Measurements from ENCODE around the gene KIFBP. TPM values are rescaled to one million over a fixed set of nuclear protein-coding genes. Genes with fewer than 3 reads are reported as not detected.

Gene KIFBP
- total and polyA plus RNA-seq, 2 of the 13 experiments (the other 11 are each of a cell fraction or from before 2014, with no cell fraction given), result 13.0 to 21.9 TPM

GRCh38 chr10:69061305-69062161 is 72.9 kb downstream of the KIFBP start (continued):
- no peak for TF ChIP-seq PRDM4 (CRISPR knock-in tag; IDR thresholded peaks at IDR 0.05; ENCODE audit: borderline replicate concordance)
- TF ChIP-seq GABPA (IDR thresholded peaks at IDR 0.05; ENCODE audit: low read depth, low read length), result no peak
- TF ChIP-seq GABPA (CRISPR knock-in tag; IDR thresholded peaks at IDR 0.05; ENCODE audit: low read depth), result peak; percentile 41; the same call in 1 of the 2 replicates
- no peak for TF ChIP-seq RNF219 (CRISPR knock-in tag; IDR thresholded peaks at IDR 0.05)
- no peak for TF ChIP-seq SNAI1 (CRISPR knock-in tag; IDR thresholded peaks at IDR 0.05; ENCODE audit: borderline replicate concordance)
- no peak for TF ChIP-seq MAFK (conservative IDR thresholded peaks at IDR 0.05 in 1 of 2, IDR thresholded peaks at IDR 0.05 in 1 of 2; ENCODE audit: low read length in 2 of 2)
- no peak for TF ChIP-seq CBFB (CRISPR knock-in tag; IDR thresholded peaks at IDR 0.05)
- no peak for TF ChIP-seq XRCC5 (optimal IDR thresholded peaks at IDR 0.05; ENCODE audit: low read length)
- no peak for TF ChIP-seq ZNF720 (CRISPR knock-in tag; IDR thresholded peaks at IDR 0.05)
- TF ChIP-seq AHR (CRISPR knock-in tag; IDR thresholded peaks at IDR 0.05), result no peak
- TF ChIP-seq ZMAT3 (CRISPR knock-in tag; conservative IDR thresholded peaks at IDR 0.05), result no peak
- no peak for TF ChIP-seq KLF11 (CRISPR knock-in tag; IDR thresholded peaks at IDR 0.05)
- TF ChIP-seq KDM6A (CRISPR knock-in tag; IDR thresholded peaks at IDR 0.05; ENCODE audit: low read depth), result no peak
- TF ChIP-seq ZNF235 (CRISPR knock-in tag; IDR thresholded peaks at IDR 0.05; ENCODE audit: borderline replicate concordance), result no peak
- peak; percentile 50; the same call in 1 of the 2 replicates for TF ChIP-seq TEF (CRISPR knock-in tag; IDR thresholded peaks at IDR 0.05)
- no peak for TF ChIP-seq ZNF484 (CRISPR knock-in tag; IDR thresholded peaks at IDR 0.05; ENCODE audit: borderline replicate concordance, low read depth)
